Measurements from ENCODE around the gene AGAP1. TPM values are rescaled to one million over a fixed set of nuclear protein-coding genes. Genes with fewer than 3 reads are reported as not detected.

AGAP1 gene
- total RNA-seq, 1 experiment from 2014 or later = 25.8 TPM

DNA sequence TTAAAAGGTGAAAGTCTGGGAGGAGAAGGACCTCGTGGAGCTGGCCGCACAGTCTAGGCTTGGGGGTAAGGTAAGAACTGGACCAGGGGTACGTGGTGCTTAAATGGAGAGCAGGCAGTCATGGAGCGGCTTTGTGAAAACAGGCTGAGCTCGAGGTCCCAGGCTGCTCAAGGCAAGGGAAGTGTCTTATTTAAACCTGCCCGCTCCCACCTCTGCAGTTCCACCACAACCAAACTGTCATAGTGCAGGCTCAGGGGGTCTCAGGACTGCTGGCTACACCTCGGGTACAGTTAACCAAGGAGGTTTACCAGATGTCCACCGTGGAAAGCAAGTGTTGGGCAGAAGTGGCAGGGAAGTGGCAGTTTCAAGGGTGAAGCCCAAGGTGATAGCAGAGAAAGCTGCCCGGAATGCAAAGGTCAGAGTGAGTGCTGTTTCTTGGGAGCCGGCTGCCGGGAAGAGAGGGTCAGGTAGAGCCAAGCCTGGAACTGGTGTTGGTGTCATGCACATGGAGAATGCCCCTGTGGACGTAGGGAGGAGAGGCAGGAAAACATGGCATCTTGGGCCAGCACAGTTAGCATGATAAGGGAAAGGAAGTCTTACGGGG lies 471.0 kb downstream of the AGAP1 start:
- H3K4me2 ChIP-seq (ENCODE audit: insufficient read depth, insufficient read length, low read length) = no peak overlapping the region
- H4K8ac ChIP-seq (replicated peaks; ENCODE audit: insufficient read length, low read depth, low read length) = no peak overlapping the region
- no peak overlapping the region for H2BK5ac ChIP-seq (ENCODE audit: insufficient read length, low read length)
- H2AK5ac ChIP-seq (ENCODE audit: insufficient read length, low read length) = no peak overlapping the region
- peaks cover 3 to 13% (median 7%) of the 10 kb centered on the region in 3 experiments; a peak in 5 of 7 replicates for H3K36me3 Mint-ChIP-seq (ENCODE audit: insufficient read depth in 1 of 3, low read depth in 3 of 3)
- H3K14ac ChIP-seq (ENCODE audit: insufficient read depth, low read length) = no peak overlapping the region
- no peak overlapping the region for H3K27ac ChIP-seq (ENCODE audit: insufficient read length, low read depth, low read length)
- H4K91ac ChIP-seq (ENCODE audit: insufficient read length, low read depth, low read length) = no peak overlapping the region
- peak overlapping the region in 1 of 3 experiments; percentile 32; a peak in 2 of 7 replicates for H3K27ac Mint-ChIP-seq
- no peak overlapping the region for H3K9ac ChIP-seq (ENCODE audit: extremely low read depth, insufficient read length, low read length)
- no peak overlapping the region for H2BK15ac ChIP-seq (ENCODE audit: low read depth, low read length)
- H3K4me3 Mint-ChIP-seq = no peak overlapping the region
- no peak overlapping the region for H2AFZ ChIP-seq (ENCODE audit: low read length)
- no peaks in the 10 kb centered on the region for H3K79me1 ChIP-seq (ENCODE audit: insufficient read depth, low read depth, low read length, poor library complexity, severe bottlenecking)
- H4K5ac ChIP-seq (ENCODE audit: insufficient read length, low read depth, low read length) = no peak overlapping the region
- peak overlapping the region; percentile 1 for H3K23ac ChIP-seq (ENCODE audit: insufficient read length, low read depth, low read length)
- peaks cover 2% of the 10 kb centered on the region; the same call in 1 of the 2 replicates for H3K27me3 Mint-ChIP-seq (ENCODE audit: low read depth)
- H3K79me2 ChIP-seq (ENCODE audit: insufficient read depth, low read length) = no peaks in the 10 kb centered on the region
- no peak overlapping the region for H2BK12ac ChIP-seq (ENCODE audit: insufficient read length, low read depth, low read length)
- DNase-seq = peak; percentile 23
- no peak overlapping the region for H2BK120ac ChIP-seq (ENCODE audit: low read depth, low read length, poor library complexity, severe bottlenecking)
- H3K9me3 Mint-ChIP-seq = no peaks in the 10 kb centered on the region; a peak in 1 of 5 replicates
- TF ChIP-seq, protein P1, sequence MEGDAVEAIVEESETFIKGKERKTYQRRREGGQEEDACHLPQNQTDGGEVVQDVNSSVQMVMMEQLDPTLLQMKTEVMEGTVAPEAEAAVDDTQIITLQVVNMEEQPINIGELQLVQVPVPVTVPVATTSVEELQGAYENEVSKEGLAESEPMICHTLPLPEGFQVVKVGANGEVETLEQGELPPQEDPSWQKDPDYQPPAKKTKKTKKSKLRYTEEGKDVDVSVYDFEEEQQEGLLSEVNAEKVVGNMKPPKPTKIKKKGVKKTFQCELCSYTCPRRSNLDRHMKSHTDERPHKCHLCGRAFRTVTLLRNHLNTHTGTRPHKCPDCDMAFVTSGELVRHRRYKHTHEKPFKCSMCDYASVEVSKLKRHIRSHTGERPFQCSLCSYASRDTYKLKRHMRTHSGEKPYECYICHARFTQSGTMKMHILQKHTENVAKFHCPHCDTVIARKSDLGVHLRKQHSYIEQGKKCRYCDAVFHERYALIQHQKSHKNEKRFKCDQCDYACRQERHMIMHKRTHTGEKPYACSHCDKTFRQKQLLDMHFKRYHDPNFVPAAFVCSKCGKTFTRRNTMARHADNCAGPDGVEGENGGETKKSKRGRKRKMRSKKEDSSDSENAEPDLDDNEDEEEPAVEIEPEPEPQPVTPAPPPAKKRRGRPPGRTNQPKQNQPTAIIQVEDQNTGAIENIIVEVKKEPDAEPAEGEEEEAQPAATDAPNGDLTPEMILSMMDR (conservative IDR thresholded peaks at IDR 0.05) = no peak
- no CpG with 5 or more reads among the region's 13 CpGs for WGBS (ENCODE audit: extremely low coverage, insufficient read length, low lambda C conversion rate)
- no peak overlapping the region for H3K4ac ChIP-seq (ENCODE audit: low read depth, low read length)
- H4K20me1 ChIP-seq (ENCODE audit: control insufficient read depth, insufficient read depth, insufficient read length) = no peaks in the 10 kb centered on the region
- no peaks in the 10 kb centered on the region; the same call in 1 of the 2 replicates for H3K4me1 ChIP-seq (ENCODE audit: insufficient read depth, low read length)
- H3K4me1 Mint-ChIP-seq = peaks cover 7 to 10% of the 10 kb centered on the region in 2 experiments
- no peak overlapping the region for H2BK20ac ChIP-seq (ENCODE audit: low read depth, low read length, poor library complexity, severe bottlenecking)
- H3K27me3 ChIP-seq (ENCODE audit: insufficient read depth, low read length) = no peaks in the 10 kb centered on the region
- no peak overlapping the region for H3K18ac ChIP-seq (ENCODE audit: insufficient read length, low read depth, low read length)
- H3K23me2 ChIP-seq (ENCODE audit: insufficient read length, low read depth, low read length, poor library complexity, severe bottlenecking) = no peaks in the 10 kb centered on the region
- no peak overlapping the region for H3K56ac ChIP-seq (ENCODE audit: insufficient read length, low read depth, low read length)
- H3T11ph ChIP-seq (ENCODE audit: low read length) = no peak overlapping the region
- no peaks in the 10 kb centered on the region for H3K9me3 ChIP-seq (ENCODE audit: control insufficient read depth, low read depth, low read length)

All from H9 (cell line).